ENCODE results near the gene GPD1L.
A peak's percentile ranks its signal among the peaks of the same experiment; 100 is the strongest.

- TF ChIP-seq POLR2A (IDR thresholded peaks at IDR 0.05; ENCODE audit: low read depth, low read length) (no peak), CTCF (conservative IDR thresholded peaks at IDR 0.05; ENCODE audit: low read depth, low read length) (no peak), NFE2L2 (IDR thresholded peaks at IDR 0.05; ENCODE audit: low read depth, low read length) (no peak), MXI1 (IDR thresholded peaks at IDR 0.05; ENCODE audit: borderline replicate concordance, low read depth, low read length) (peak; percentile 80; the same call in 1 of the 2 replicates), RCOR1 (IDR thresholded peaks at IDR 0.05; ENCODE audit: insufficient replicate concordance, low read length) (no peak)
Measured at GRCh38 chr3:32106132-32106928, at the start of gene GPD1L.
